GM12864 (cell line): ENCODE results near the gene WDFY4.

ENCODE experiments used
- DNase-seq: peaks from one replicate; pipeline ENCODE4 v3.0.0-alpha.2; 2011; ENCODE audit warnings: low read depth
- H3K4me3 ChIP-seq: 2 replicates; pipeline ENCODE4 v1.5.1; 2011; ENCODE audit warnings: mild to moderate bottlenecking, low read depth, low read length, control low read depth
- TF ChIP-seq, protein P1 (sequence below): IDR thresholded peaks from 2 replicates; pipeline ENCODE4 v1.5.1; 2011; ENCODE audit warnings: low read depth, mild to moderate bottlenecking, moderate library complexity, low read length, control low read depth, inconsistent platforms; ENCODE audit errors: missing control alignments

Gene WDFY4

GRCh38 chr10:48883701-48884100, 199.0 kb downstream of the WDFY4 start:
- TF ChIP-seq, protein P1, sequence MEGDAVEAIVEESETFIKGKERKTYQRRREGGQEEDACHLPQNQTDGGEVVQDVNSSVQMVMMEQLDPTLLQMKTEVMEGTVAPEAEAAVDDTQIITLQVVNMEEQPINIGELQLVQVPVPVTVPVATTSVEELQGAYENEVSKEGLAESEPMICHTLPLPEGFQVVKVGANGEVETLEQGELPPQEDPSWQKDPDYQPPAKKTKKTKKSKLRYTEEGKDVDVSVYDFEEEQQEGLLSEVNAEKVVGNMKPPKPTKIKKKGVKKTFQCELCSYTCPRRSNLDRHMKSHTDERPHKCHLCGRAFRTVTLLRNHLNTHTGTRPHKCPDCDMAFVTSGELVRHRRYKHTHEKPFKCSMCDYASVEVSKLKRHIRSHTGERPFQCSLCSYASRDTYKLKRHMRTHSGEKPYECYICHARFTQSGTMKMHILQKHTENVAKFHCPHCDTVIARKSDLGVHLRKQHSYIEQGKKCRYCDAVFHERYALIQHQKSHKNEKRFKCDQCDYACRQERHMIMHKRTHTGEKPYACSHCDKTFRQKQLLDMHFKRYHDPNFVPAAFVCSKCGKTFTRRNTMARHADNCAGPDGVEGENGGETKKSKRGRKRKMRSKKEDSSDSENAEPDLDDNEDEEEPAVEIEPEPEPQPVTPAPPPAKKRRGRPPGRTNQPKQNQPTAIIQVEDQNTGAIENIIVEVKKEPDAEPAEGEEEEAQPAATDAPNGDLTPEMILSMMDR = no peak
- H3K4me3 ChIP-seq = no peak overlapping the region
- DNase-seq = no peak

GRCh38 chr10:48884179-48885045, 199.7 kb downstream of the WDFY4 start:
- DNase-seq = no peak
- TF ChIP-seq, protein P1 = no peak
- H3K4me3 ChIP-seq = no peak overlapping the region

DNA sequence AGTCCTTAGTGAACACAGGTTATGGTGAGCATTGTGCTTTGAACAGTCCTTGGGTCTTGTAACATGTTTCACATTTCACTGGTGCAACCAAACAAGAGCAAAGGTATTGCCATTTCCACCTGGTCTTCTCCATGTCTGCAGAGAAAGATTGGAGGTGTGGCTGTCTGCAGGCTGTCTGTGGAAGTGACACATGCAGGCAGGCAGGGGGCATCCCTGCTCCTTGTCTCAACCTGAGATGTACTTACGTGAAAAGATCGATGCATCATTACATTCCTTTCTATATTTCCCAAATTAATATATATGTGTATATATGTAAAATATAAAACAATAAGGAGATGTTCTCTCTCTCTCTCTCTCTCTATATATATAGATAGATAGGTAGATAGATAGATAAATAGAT, 200.7 kb downstream of the WDFY4 start:
- H3K4me3 ChIP-seq = no peak overlapping the region
- DNase-seq = no peak
- TF ChIP-seq, protein P1 = no peak

- H3K4me3 ChIP-seq = no peak overlapping the region
- no peak for DNase-seq
- TF ChIP-seq, protein P1 = no peak
These were observed 203.3 kb downstream of the WDFY4 start for GRCh38 chr10:48887982-48888381.

- TF ChIP-seq, protein P1 = no peak
- H3K4me3 ChIP-seq = no peak overlapping the region
- no peak for DNase-seq
These were observed 206.5 kb downstream of the WDFY4 start for GRCh38 chr10:48890888-48891850.

- H3K4me3 ChIP-seq = no peak overlapping the region
- DNase-seq = no peak
- TF ChIP-seq, protein P1 = no peak
These were observed 210.5 kb downstream of the WDFY4 start for GRCh38 chr10:48894911-48895802.
